Lower leg skin (tissue), 4 donors: ENCODE measurements around the gene SMPD3. TPM values are rescaled to one million over a fixed set of nuclear protein-coding genes. Genes with fewer than 3 reads are reported as not detected.

Experiments
- DNase-seq, 2 donors: peaks; one replicate each; pipeline ENCODE4 v3.0.0-alpha.2; 2019; ENCODE audit warnings: low spot score in 2 of 2
- H3K4me3 ChIP-seq: fragments of 200-600 bp; sonication (generic); 2 replicates; pipeline ENCODE4 v1.5.1; 2017; ENCODE audit warnings: mild to moderate bottlenecking, low read depth; ENCODE audit not compliant: poor library complexity, severe bottlenecking
- CTCF ChIP-seq, 3 donors: fragments of 450-650 bp; IDR thresholded peaks; one replicate each; pipeline ENCODE4 v1.5.1; 2016; ENCODE audit warnings: antibody characterized with exemption in 3 of 3, mild to moderate bottlenecking in 3 of 3, moderate library complexity in 2 of 3
- POLR2A ChIP-seq, 2 donors: fragments of 450-650 bp; IDR thresholded peaks; one replicate each; pipeline ENCODE4 v1.6.1; 2016 to 2017; ENCODE audit warnings: antibody characterized with exemption in 2 of 2, mild to moderate bottlenecking in 1 of 2, moderate library complexity in 1 of 2
- WGBS, 2 donors: methylation state at CpG; one replicate each; pipeline ENCODE4 v1.1.5; 2018; 5-methylcytosine and 5-hydroxymethylcytosine counted together
- intact Hi-C: fragments of 100-400 bp; cut with DNase I; formaldehyde crosslinking; loops from one replicate; pipeline ENCODE4 v1.15.0; 2023; ENCODE audit warnings: low total_unique reads
- total RNA-seq, 4 donors: library from RNA; depleted of rRNA; stranded (reverse); fragments of >200 nt; gene quantifications; one replicate each; pipeline ENCODE4 v1.1.0, GENCODE V29; 2016

The SMPD3 gene
- total RNA-seq, 4 donors from 2014 or later: 30.2 to 135 (median 58.3) TPM

DNA sequence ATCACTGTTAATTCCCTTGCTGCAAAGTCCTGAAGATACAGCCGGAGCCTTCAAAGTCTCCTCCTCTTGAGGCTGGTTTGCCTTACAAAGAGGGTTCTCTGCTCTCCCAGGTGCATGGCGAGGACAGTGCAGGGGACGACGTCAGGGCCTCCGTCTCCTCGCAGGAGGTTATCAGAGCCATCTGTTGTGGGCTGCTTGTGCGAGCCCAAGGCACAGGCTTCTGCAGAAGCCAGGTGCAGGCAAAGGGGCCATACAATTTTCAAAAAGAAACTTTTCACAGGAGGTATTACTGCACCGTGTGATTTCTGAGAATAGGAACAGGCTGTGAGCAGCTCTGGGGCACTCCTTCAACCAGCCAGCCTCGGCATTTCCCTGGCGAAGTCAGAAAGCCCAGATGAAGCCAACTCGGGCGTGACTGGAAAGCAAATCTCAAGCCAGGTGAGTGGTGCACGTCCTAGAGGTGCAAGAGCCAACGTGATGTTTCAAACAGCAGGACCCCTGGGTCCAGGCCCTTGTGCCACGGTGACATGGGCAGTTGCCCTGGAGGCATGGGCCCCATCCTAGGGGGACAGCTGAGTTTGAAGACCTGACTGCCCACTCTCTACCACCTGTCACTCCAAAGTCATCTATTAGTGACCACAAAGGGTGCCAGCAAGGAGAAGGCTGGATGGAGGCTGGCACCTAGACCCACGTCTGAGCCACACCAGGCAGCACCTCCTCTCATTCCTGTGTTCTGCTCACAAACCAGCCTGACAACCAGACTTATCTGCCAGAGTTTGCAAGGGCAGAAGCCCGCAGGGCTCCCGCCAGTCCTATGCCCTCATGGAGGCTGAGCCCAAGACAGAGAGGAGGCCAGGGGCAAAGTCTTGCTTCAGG lies 68.6 kb downstream of the SMPD3 start:
- TF ChIP-seq CTCF (IDR thresholded peaks at IDR 0.05) (no peak), POLR2A (IDR thresholded peaks at IDR 0.05) (no peak)
- intact Hi-C loops: no loop called here
- H3K4me3 ChIP-seq: no peak overlapping the region
- 67 to 76% methylated on average over 18 of the region's 18 CpGs for WGBS, 2 donors
- DNase-seq: no peak

- intact Hi-C loops: no loop called here
- WGBS, 2 donors: 83 to 89% methylated on average over 13 of the region's 13 CpGs
- no peak overlapping the region for H3K4me3 ChIP-seq
- TF ChIP-seq POLR2A (IDR thresholded peaks at IDR 0.05) (no peak), CTCF (IDR thresholded peaks at IDR 0.05) (no peak)
- no peak for DNase-seq
These were observed 69.6 kb downstream of the SMPD3 start for GRCh38 chr16:68378436-68379415.

- 55 to 59% methylated on average over 9 to 11 of the region's 11 CpGs for WGBS, 2 donors
- DNase-seq: no peak
- H3K4me3 ChIP-seq: no peak overlapping the region
- TF ChIP-seq CTCF (IDR thresholded peaks at IDR 0.05) (no peak), POLR2A (IDR thresholded peaks at IDR 0.05) (no peak)
- intact Hi-C loops: no loop called here
These were observed 70.5 kb downstream of the SMPD3 start for GRCh38 chr16:68377667-68378393.

DNA sequence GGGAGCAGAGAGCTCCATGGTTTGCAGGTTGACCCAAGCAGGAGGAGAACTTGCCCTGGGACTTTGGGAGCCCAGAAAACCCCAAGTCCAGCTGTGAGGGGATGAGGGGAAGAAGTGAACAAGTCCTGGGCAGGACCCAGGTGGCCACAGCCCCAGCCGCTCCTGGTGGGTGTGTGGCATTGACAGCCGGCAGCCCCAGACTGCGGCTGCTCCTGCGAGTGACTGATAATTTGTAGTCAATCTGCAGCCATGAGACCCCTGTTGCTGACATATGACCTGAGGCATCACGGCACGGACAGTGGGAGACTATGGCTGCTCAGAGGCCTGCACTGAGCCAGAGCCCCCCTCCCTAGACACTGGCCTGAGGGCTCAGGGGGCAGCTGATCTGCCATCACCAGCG lies 71.1 kb downstream of the SMPD3 start:
- DNase-seq: no peak
- intact Hi-C loops: no loop called here
- no peak overlapping the region for H3K4me3 ChIP-seq
- WGBS, 2 donors: 91 to 92% methylated on average over 6 to 7 of the region's 7 CpGs
- TF ChIP-seq POLR2A (IDR thresholded peaks at IDR 0.05) (no peak), CTCF (IDR thresholded peaks at IDR 0.05) (no peak)

DNA sequence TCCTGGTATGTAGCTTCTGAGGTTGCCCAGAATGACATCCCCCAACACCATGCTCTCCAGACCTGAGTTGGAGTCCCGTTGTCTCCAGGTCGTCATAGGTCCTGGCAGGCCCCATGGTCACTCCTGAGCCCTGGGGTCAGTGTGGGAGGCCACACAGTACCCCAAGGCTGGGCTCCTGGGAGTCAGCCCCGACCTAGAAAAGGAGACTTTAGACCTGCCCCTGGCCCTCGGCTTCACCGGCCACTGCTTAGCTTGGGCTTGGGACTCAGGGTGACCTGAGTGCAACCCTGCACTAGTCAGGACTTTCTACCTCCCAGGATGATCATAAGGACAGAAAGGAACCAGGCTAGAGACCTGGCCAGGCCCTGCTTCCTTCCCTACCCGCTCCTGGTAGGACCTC lies 71.7 kb downstream of the SMPD3 start:
- TF ChIP-seq CTCF (IDR thresholded peaks at IDR 0.05) (no peak), POLR2A (IDR thresholded peaks at IDR 0.05) (no peak)
- no peak for DNase-seq
- WGBS, 2 donors: 85 to 94% methylated on average over 6 of the region's 6 CpGs
- H3K4me3 ChIP-seq: no peak overlapping the region
- intact Hi-C loops: no loop called here
